Naive thymus-derived CD8-positive, alpha-beta T cell (primary cell): Measurements from ENCODE around the gene GANAB. TPM values are rescaled to one million over a fixed set of nuclear protein-coding genes. Genes with fewer than 3 reads are reported as not detected.

Experiments
- ATAC-seq, 2 donors: fragments of 150-1000 bp; cut with Tn5 transposase in 1 of 2; sonication (Bioruptor Pico), chemical (Tn5 transposase) in 1 of 2; 1 replicate in 1 of 2; 2 replicates in 1 of 2; pipeline ENCODE4 v1.10.0; 2021; ENCODE audit warnings: mild to moderate bottlenecking in 2 of 2, moderate library complexity in 2 of 2
- POLR2A ChIA-PET: fragments of 350-600 bp; sonication (Branson Sonifier 250); formaldehyde crosslinking; loops from one replicate; lab custom pipeline; 2021; ENCODE audit warnings: antibody characterized with exemption; lab: Charles Lee
- DNase-seq, 10 donors: peaks; one replicate each; pipeline versions ENCODE4 v3.0.0 to v3.0.0-alpha.2; 2020 to 2022
- H3K27ac Mint-ChIP-seq, 10 donors: one replicate each; pipeline ENCODE4 v1.8.0; 2020 to 2022; ENCODE audit warnings: mild to moderate bottlenecking in 10 of 10, mixed read lengths in 10 of 10, moderate library complexity in 4 of 10, inconsistent platforms in 1 of 10
- H3K27me3 Mint-ChIP-seq, 5 donors: one replicate each; pipeline ENCODE4 v1.8.0; 2021 to 2022; ENCODE audit warnings: mixed read lengths in 5 of 5
- H3K36me3 Mint-ChIP-seq, 3 donors: one replicate each; pipeline ENCODE4 v1.8.0; 2020 to 2022; ENCODE audit warnings: mixed read lengths in 3 of 3, mild to moderate bottlenecking in 2 of 3, inconsistent platforms in 1 of 3
- H3K4me1 Mint-ChIP-seq, 4 donors: one replicate each; pipeline ENCODE4 v1.8.0; 2021 to 2022; ENCODE audit warnings: mixed read lengths in 4 of 4
- H3K4me3 Mint-ChIP-seq, 10 donors: one replicate each; pipeline ENCODE4 v1.8.0; 2020 to 2022; ENCODE audit warnings: mild to moderate bottlenecking in 10 of 10, mixed read lengths in 10 of 10, moderate library complexity in 6 of 10, inconsistent platforms in 1 of 10
- H3K9me3 Mint-ChIP-seq, 9 donors: one replicate each; pipeline ENCODE4 v1.8.0; 2020 to 2022; ENCODE audit warnings: mixed read lengths in 9 of 9, mild to moderate bottlenecking in 3 of 9, inconsistent platforms in 1 of 9, moderate library complexity in 1 of 9
- polyA plus RNA-seq, 3 donors: library from polyadenylated mRNA; unstranded; fragments of 300-500 nt; fragmentation: Illumina TruSeq; gene quantifications; one replicate each; pipeline ENCODE4 v1.2.3, GENCODE V29; 2021
- total RNA-seq, 8 experiments: library from RNA in 2 of 8; stranded (reverse) in 2 of 8; gene quantifications; one replicate each; pipeline ENCODE4 v1.2.3 and lab custom pipeline; 2021 to 2026

Gene GANAB
- total and polyA plus RNA-seq, 5 experiments from 2014 or later = 171 to 327 (median 197) TPM

DNA sequence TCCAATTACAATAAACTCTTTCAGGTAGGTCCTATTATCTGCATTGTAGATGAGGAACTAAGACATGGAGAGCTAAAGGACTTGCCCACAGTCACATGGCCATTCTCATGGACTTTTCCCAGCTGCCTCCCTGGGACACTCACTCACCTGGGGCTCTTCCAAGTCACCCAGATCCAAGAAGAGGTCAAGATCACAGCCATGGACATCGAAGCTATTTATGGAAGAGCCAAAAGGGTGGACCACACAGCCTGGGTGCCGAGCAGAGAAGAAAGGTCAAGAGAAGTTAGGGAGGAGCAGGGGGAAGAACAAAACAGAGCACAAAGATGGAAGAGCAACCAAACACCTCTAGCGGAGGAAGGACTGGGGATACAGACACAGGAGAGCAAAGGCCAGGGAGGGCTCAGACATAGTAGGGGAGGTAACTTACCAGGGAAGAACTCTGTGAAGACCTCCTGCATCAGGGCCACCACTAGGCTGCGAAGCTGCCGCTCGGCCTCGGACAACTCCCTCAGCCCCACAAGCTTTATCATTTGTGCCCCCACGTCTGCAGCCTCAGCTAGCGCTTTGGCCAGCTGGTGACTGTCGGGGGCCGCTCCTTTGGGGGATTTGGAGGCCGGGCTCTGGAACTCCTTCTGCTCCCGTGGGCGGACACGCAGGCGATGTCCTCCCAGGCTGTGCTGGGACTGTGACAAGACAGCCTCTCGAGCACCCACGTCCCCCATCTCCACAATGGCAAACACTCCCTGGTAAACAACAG is 65.3 kb downstream of the GANAB start:
- H3K27ac Mint-ChIP-seq = peak overlapping the region in 5 of 10 donors; percentile 4 to 61 (median 51)
- peaks cover 0 to 16% (median 5%) of the 10 kb centered on the region in 4 donors for H3K4me1 Mint-ChIP-seq
- H3K4me3 Mint-ChIP-seq = no peak overlapping the region
- no peak for ATAC-seq
- no peaks in the 10 kb centered on the region for H3K27me3 Mint-ChIP-seq
- POLR2A ChIA-PET = interaction anchor here (0.9 to 1.3 kb wide), 3 partner anchors 10 to 84 kb away, joined by 3 to 4 read pairs (median 3); partner anchors contain the start of genes C11orf98, CSKMT and TUT1
- H3K9me3 Mint-ChIP-seq = no peaks in the 10 kb centered on the region
- H3K36me3 Mint-ChIP-seq = peaks cover 0 to 75% (median 8%) of the 10 kb centered on the region in 3 donors
- no peak for DNase-seq

DNA sequence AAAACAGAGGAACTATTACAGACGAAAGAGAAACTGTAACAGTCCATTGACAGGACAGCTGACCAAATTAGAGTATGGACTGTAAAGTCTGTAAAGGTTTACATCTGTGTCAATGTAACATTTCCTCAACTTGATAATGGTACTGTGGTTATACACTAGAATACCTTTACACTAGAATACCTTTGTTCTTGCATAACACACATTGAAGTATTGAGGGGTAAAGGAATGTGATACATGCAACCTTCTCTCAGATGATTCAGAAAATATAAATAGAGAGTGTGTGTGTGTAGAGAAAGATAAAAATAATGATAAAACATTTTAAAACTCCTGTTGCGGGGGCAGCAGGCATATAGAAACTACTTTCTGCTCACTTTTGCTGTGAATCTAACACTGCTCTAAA is 67.2 kb downstream of the GANAB start:
- no peak for ATAC-seq
- POLR2A ChIA-PET = interaction anchor here (7.5 kb wide), 1 partner anchor 12 kb away, joined by 104 read pairs; the partner anchor contains the start of gene TUT1
- Mint-ChIP-seq H3K4me3 (no peak overlapping the region), H3K9me3 (no peaks in the 10 kb centered on the region), H3K27me3 (no peaks in the 10 kb centered on the region), H3K27ac (no peak overlapping the region), H3K4me1 (peaks cover 11 to 23% (median 18%) of the 10 kb centered on the region in 4 donors), H3K36me3 (peaks cover 0 to 64% (median 5%) of the 10 kb centered on the region in 3 donors)
- no peak for DNase-seq

DNA sequence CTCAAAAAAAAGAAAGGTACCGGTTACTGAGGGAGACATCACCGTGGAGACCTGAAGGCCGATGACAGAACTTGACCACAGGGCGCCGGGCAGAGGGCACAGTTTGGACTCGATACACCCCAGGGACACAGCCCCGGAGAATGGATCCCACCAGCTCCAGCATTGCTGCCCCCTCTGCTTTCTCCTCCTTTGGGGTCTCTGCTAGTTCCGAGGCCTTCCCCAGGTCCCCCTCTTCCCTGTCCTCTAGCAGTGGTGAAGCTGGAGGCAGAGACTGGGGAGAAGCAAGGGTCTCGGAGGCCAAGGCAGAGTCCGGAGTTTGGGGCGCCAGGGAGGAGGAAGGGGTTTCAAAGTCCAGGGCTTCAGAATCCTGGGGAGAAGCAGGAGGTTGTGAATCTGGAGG is 67.9 kb downstream of the GANAB start:
- POLR2A ChIA-PET = interaction anchor here (0.7 to 7.5 kb wide), 2 partner anchors 13 to 72 kb away, joined by 7 to 104 read pairs; partner anchors contain the start of gene TUT1
- Mint-ChIP-seq H3K27ac (peak overlapping the region in 2 of 10 donors; percentile 28 to 52), H3K9me3 (no peaks in the 10 kb centered on the region), H3K4me3 (no peak overlapping the region), H3K4me1 (peaks cover 16 to 25% (median 20%) of the 10 kb centered on the region in 4 donors), H3K36me3 (peaks cover 0 to 59% (median 5%) of the 10 kb centered on the region in 3 donors), H3K27me3 (no peaks in the 10 kb centered on the region)
- no peak for ATAC-seq
- no peak for DNase-seq

DNA sequence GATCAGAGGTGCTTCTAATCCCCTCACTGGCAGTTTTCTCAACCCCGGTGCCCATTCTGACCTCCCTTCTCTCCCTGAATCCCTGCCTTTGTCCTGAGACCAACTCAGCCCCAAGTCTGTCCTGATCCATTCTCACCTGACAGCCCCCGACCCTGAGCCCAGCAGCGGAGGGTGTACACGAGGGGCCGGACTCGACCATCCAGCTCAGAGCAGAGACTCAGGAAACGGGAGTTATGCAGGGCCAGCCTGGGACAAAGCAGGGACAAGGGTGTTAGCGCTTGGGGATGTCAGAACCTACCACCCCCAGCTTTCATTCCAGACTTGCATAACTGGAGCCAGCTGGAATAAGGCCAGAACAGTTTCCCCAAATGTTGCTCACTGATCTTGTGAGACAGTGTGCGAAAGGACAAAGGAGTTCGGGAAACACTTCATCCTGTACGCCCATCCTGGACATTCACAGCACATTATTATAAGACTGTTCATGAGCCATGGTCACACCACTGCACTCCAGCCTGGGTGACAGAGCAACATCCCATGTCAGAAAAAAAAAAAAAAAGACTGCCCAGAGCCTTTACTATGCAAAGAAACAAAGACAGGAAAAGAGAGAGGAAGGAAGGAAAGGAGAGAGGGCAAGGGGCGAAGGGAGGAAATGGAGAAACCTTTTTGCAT is 69.2 kb downstream of the GANAB start:
- Mint-ChIP-seq H3K27me3 (no peaks in the 10 kb centered on the region), H3K4me1 (peaks cover 28 to 38% (median 30%) of the 10 kb centered on the region in 4 donors), H3K4me3 (no peak overlapping the region), H3K27ac (peak overlapping the region in 6 of 10 donors; percentile 26 to 81 (median 40)), H3K9me3 (no peaks in the 10 kb centered on the region), H3K36me3 (peaks cover 0 to 58% (median 5%) of the 10 kb centered on the region in 3 donors)
- no peak for ATAC-seq
- DNase-seq = no peak
- POLR2A ChIA-PET = interaction anchor here (0.5 to 7.5 kb wide), 6 partner anchors 15 to 209 kb away, joined by 3 to 104 read pairs (median 4); partner anchors contain the start of gene TUT1

DNA sequence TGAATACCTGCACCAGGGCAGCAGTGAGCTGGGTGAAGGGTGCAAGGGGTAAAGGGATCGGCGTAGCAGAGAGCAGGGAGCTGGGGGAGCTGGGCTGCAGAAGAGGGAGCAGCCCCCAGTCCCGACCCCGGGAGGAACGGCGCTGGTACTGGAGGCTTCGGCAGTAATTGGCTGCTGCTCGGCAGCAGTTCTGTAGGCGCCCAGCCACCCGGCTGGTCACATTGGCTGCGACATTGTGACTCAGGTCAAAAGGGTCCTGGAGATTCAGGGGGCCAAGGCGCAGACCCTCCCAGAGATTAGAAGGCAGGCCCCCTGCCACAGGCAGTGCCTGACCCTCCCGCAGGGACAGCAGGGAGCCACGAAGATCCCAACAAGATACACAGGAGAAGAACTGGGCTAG is 70.6 kb downstream of the GANAB start:
- POLR2A ChIA-PET = interaction anchor here (2.8 to 7.5 kb wide), 2 partner anchors 10 to 16 kb away, joined by 40 to 104 read pairs; partner anchors contain the start of gene TUT1
- no peak for DNase-seq
- peaks cover 0 to 60% (median 9%) of the 10 kb centered on the region in 3 donors for H3K36me3 Mint-ChIP-seq

DNA sequence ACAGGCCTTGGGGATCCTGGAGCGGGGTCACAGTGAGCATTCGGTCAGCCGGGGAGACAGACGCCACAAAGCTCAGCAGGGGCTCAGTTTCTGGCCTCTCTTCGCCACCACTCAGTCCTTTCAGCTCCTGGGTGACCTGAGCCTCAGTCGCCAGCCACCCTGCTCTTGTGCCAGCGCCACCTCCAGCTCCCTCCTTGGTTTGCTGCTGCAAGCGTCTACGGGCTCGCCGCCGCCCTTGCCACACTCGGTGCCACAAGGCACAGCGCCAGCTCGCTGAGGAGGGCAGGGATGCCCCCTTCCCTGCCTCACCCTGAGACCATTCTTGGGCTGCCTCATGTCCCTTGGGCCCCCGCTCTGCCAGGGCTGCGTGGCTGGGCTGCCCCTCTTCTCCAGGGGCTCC is 71.3 kb downstream of the GANAB start:
- H3K27me3 Mint-ChIP-seq = no peaks in the 10 kb centered on the region
- H3K4me1 Mint-ChIP-seq = peaks cover 39 to 51% (median 46%) of the 10 kb centered on the region in 4 donors
- peak overlapping the region in 9 of 10 donors; percentile 90 to 99 (median 98) for H3K27ac Mint-ChIP-seq
- ATAC-seq (no peak), DNase-seq (no peak)
- no peaks in the 10 kb centered on the region for H3K9me3 Mint-ChIP-seq
- H3K36me3 Mint-ChIP-seq = peaks cover 0 to 62% (median 10%) of the 10 kb centered on the region in 3 donors
- POLR2A ChIA-PET = interaction anchor here (0.6 to 7.5 kb wide), 13 partner anchors 11 to 265 kb away, joined by 3 to 104 read pairs (median 9); partner anchors contain the start of genes C11orf98, CSKMT, HNRNPUL2 and LBHD1
- H3K4me3 Mint-ChIP-seq = peak overlapping the region in 9 of 10 donors; percentile 93 to 99 (median 97)

More for the DNA sequence above, 70.6 kb downstream of the GANAB start:
- Mint-ChIP-seq H3K4me3 (peak overlapping the region in 9 of 10 donors; percentile 11 to 97 (median 69)), H3K27me3 (no peaks in the 10 kb centered on the region), H3K9me3 (no peaks in the 10 kb centered on the region), H3K27ac (peak overlapping the region in 7 of 10 donors; percentile 57 to 99 (median 79)), H3K4me1 (peaks cover 37 to 47% (median 40%) of the 10 kb centered on the region in 4 donors)
- no peak for ATAC-seq

Other genes starting within 250 kb of the GANAB start
- not detected for gene SCGB1A1, start 227.6 kb downstream of the GANAB start, total RNA-seq
- gene SCGB1A1, start 227.6 kb downstream of the GANAB start, polyA plus RNA-seq = not detected
- 100 to 1,000 TPM; 227 to 231 TPM for gene AHNAK, start 99.8 kb downstream of the GANAB start, total RNA-seq
- gene AHNAK, start 99.8 kb downstream of the GANAB start, polyA plus RNA-seq = 10 to 100 TPM in 1 of 3 donors, 1 to 10 TPM in 2; 7.7 to 19.8 (median 9.4) TPM
- 1,000 to 10,000 TPM; 2,038 to 2,092 TPM for gene EEF1G, start 72.7 kb downstream of the GANAB start, total RNA-seq
- gene EEF1G, start 72.7 kb downstream of the GANAB start, polyA plus RNA-seq = 1,000 to 10,000 TPM; 1,637 to 2,152 (median 1,960) TPM
- gene TUT1, start 55.1 kb downstream of the GANAB start, total RNA-seq = 10 to 100 TPM; 46.4 to 50.9 TPM
- gene TUT1, start 55.1 kb downstream of the GANAB start, polyA plus RNA-seq = 10 to 100 TPM; 12.8 to 24.4 (median 16.9) TPM
- 100 to 1,000 TPM; 170 to 178 TPM for gene MTA2, start 44.7 kb downstream of the GANAB start, total RNA-seq
- gene MTA2, start 44.7 kb downstream of the GANAB start, polyA plus RNA-seq = 10 to 100 TPM; 15.8 to 32.6 (median 21.5) TPM
- gene EML3, start 33.8 kb downstream of the GANAB start, total RNA-seq = 100 to 1,000 TPM; 251 to 255 TPM
- 10 to 100 TPM; 14.8 to 23.7 (median 15.7) TPM for gene EML3, start 33.8 kb downstream of the GANAB start, polyA plus RNA-seq
- 1 to 10 TPM; 5.4 to 6.1 TPM for gene ROM1, start 33.4 kb downstream of the GANAB start, total RNA-seq
- gene ROM1, start 33.4 kb downstream of the GANAB start, polyA plus RNA-seq = 1 to 10 TPM in 2 of 3 donors, under 1 TPM in 1; 0.82 to 1.9 (median 1.8) TPM
- gene B3GAT3, start 24.6 kb downstream of the GANAB start, total RNA-seq = 10 to 100 TPM; 79.8 to 83.8 TPM
- gene B3GAT3, start 24.6 kb downstream of the GANAB start, polyA plus RNA-seq = 10 to 100 TPM; 35.6 to 51.3 (median 40.3) TPM
- gene INTS5, start 6.7 kb upstream of the GANAB start, total RNA-seq = 10 to 100 TPM; 25.8 to 27.4 TPM
- gene INTS5, start 6.7 kb upstream of the GANAB start, polyA plus RNA-seq = 10 to 100 TPM; 27.7 to 58.3 (median 45.6) TPM
- 10 to 100 TPM; 51.8 to 58.0 TPM for gene C11orf98, start 18.6 kb upstream of the GANAB start, total RNA-seq
- gene C11orf98, start 18.6 kb upstream of the GANAB start, polyA plus RNA-seq = 100 to 1,000 TPM in 2 of 3 donors, 10 to 100 TPM in 1; 99.9 to 149 (median 117) TPM
- 10 to 100 TPM; 43.6 to 45.0 TPM for gene CSKMT, start 18.7 kb upstream of the GANAB start, total RNA-seq
- 1 to 10 TPM; 1.8 to 3.7 (median 3.4) TPM for gene CSKMT, start 18.7 kb upstream of the GANAB start, polyA plus RNA-seq
- gene UQCC3, start 25.1 kb upstream of the GANAB start, total RNA-seq = 1 to 10 TPM; 5.4 to 6.6 TPM
- gene UQCC3, start 25.1 kb upstream of the GANAB start, polyA plus RNA-seq = 1 to 10 TPM; 9.1 to 9.7 (median 9.6) TPM
- gene LBHD1, start 25.7 kb upstream of the GANAB start, total RNA-seq = 10 to 100 TPM; 29.5 to 30.9 TPM
- 1 to 10 TPM; 2.4 to 8.3 (median 4.4) TPM for gene LBHD1, start 25.7 kb upstream of the GANAB start, polyA plus RNA-seq
- 100 to 1,000 TPM; 214 to 218 TPM for gene UBXN1, start 32.5 kb upstream of the GANAB start, total RNA-seq
- gene UBXN1, start 32.5 kb upstream of the GANAB start, polyA plus RNA-seq = 100 to 1,000 TPM; 188 to 219 (median 218) TPM
- gene LRRN4CL, start 42.9 kb upstream of the GANAB start, total RNA-seq = under 1 TPM in 1 of 2 experiments, not detected in 1; 0.36 TPM
- not detected for gene LRRN4CL, start 42.9 kb upstream of the GANAB start, polyA plus RNA-seq
- 10 to 100 TPM; 37.0 to 50.7 TPM for gene BSCL2, start 60.8 kb upstream of the GANAB start, total RNA-seq
- 10 to 100 TPM; 58.2 to 65.0 (median 58.8) TPM for gene BSCL2, start 60.8 kb upstream of the GANAB start, polyA plus RNA-seq
- gene GNG3, start 61.1 kb upstream of the GANAB start, total RNA-seq = not detected
- under 1 TPM in 1 of 3 donors, not detected in 2; 0.27 TPM for gene GNG3, start 61.1 kb upstream of the GANAB start, polyA plus RNA-seq
- gene HNRNPUL2, start 80.8 kb upstream of the GANAB start, total RNA-seq = 10 to 100 TPM; 81.6 to 84.0 TPM
- 1 to 10 TPM in 2 of 3 donors, under 1 TPM in 1; 0.99 to 3.0 (median 1.0) TPM for gene HNRNPUL2, start 80.8 kb upstream of the GANAB start, polyA plus RNA-seq
- 10 to 100 TPM; 46.1 to 47.6 TPM for gene TTC9C, start 81.9 kb upstream of the GANAB start, total RNA-seq
- gene TTC9C, start 81.9 kb upstream of the GANAB start, polyA plus RNA-seq = 10 to 100 TPM in 2 of 3 donors, 1 to 10 TPM in 1; 8.5 to 18.8 (median 15.4) TPM
- gene ZBTB3, start 107.5 kb upstream of the GANAB start, total RNA-seq = 10 to 100 TPM; 27.3 to 27.6 TPM
- 1 to 10 TPM; 2.1 to 6.7 (median 3.6) TPM for gene ZBTB3, start 107.5 kb upstream of the GANAB start, polyA plus RNA-seq
- 10 to 100 TPM; 87.8 to 94.0 TPM for gene POLR2G, start 115.0 kb upstream of the GANAB start, total RNA-seq
- gene POLR2G, start 115.0 kb upstream of the GANAB start, polyA plus RNA-seq = 100 to 1,000 TPM; 255 to 266 (median 259) TPM
- 10 to 100 TPM; 28.6 to 34.9 TPM for gene TAF6L, start 124.8 kb upstream of the GANAB start, total RNA-seq
- 10 to 100 TPM in 1 of 3 donors, 1 to 10 TPM in 2; 8.7 to 10.8 (median 8.9) TPM for gene TAF6L, start 124.8 kb upstream of the GANAB start, polyA plus RNA-seq
- gene TMEM179B, start 140.8 kb upstream of the GANAB start, total RNA-seq = 10 to 100 TPM; 66.2 to 71.5 TPM
- gene TMEM179B, start 140.8 kb upstream of the GANAB start, polyA plus RNA-seq = 100 to 1,000 TPM; 109 to 126 (median 122) TPM
- 10 to 100 TPM; 15.0 to 16.5 TPM for gene TMEM223, start 145.4 kb upstream of the GANAB start, total RNA-seq
- gene TMEM223, start 145.4 kb upstream of the GANAB start, polyA plus RNA-seq = 10 to 100 TPM; 39.1 to 57.8 (median 45.5) TPM
- 100 to 1,000 TPM; 185 to 191 TPM for gene NXF1, start 158.8 kb upstream of the GANAB start, total RNA-seq
- 10 to 100 TPM; 38.4 to 82.9 (median 62.8) TPM for gene NXF1, start 158.8 kb upstream of the GANAB start, polyA plus RNA-seq
- gene STX5, start 185.4 kb upstream of the GANAB start, total RNA-seq = 10 to 100 TPM; 55.6 to 61.7 TPM
- 10 to 100 TPM; 25.4 to 30.4 (median 26.2) TPM for gene STX5, start 185.4 kb upstream of the GANAB start, polyA plus RNA-seq
- gene TEX54, start 186.2 kb upstream of the GANAB start, total RNA-seq = under 1 TPM; 0.88 to 0.91 TPM
- gene TEX54, start 186.2 kb upstream of the GANAB start, polyA plus RNA-seq = 1 to 10 TPM; 1.6 to 2.2 (median 1.7) TPM
- gene WDR74, start 193.0 kb upstream of the GANAB start, total RNA-seq = 100 to 1,000 TPM; 129 to 130 TPM
- gene WDR74, start 193.0 kb upstream of the GANAB start, polyA plus RNA-seq = 10 to 100 TPM; 35.7 to 64.0 (median 49.4) TPM
- 100 to 1,000 TPM; 352 to 353 TPM for gene SLC3A2, start 234.3 kb upstream of the GANAB start, total RNA-seq
- 100 to 1,000 TPM; 119 to 164 (median 125) TPM for gene SLC3A2, start 234.3 kb upstream of the GANAB start, polyA plus RNA-seq